Panc1 (cell line): ENCODE measurements around the gene RASSF6. TPM values are rescaled to one million over a fixed set of nuclear protein-coding genes. Genes with fewer than 3 reads are reported as not detected.

Experiments
- ATAC-seq: fragments of 200-7000 bp; cut with Tn5 transposase; 2 replicates; pipeline ENCODE4 v1.9.1; 2020; ENCODE audit warnings: mild to moderate bottlenecking, moderate library complexity
- Bru-seq: library from RNA; stranded (reverse); fragments of 400-500 nt; gene quantifications from one replicate; lab custom pipeline; 2021; lab: Mats Ljungman, UMichigan
- BruChase-seq, 2 experiments: library from RNA; stranded (reverse); fragments of 400-500 nt; gene quantifications; one replicate each; lab custom pipeline; 2021; lab: Mats Ljungman, UMichigan
- BruUV-seq: library from RNA; stranded (reverse); fragments of 400-500 nt; replicated peaks from 2 replicates; lab custom pipeline; 2021; lab: Mats Ljungman, UMichigan
- CTCF ChIA-PET: fragments of 300-600 bp; sonication (Branson Sonifier 250); formaldehyde crosslinking; loops from one replicate; lab custom pipeline; 2022; ENCODE audit warnings: antibody characterized with exemption; lab: Charles Lee
- POLR2A ChIA-PET: fragments of 300-600 bp; sonication (Branson Sonifier 250); formaldehyde crosslinking; loops from one replicate; lab custom pipeline; 2022; ENCODE audit warnings: antibody characterized with exemption; lab: Charles Lee
- DNase-seq: peaks from one replicate; pipeline ENCODE4 v3.0.0-alpha.2; 2010; ENCODE audit warnings: low read depth, low spot score
- H3K27ac ChIP-seq: 2 replicates; pipeline ENCODE4 v1.5.1; 2011; ENCODE audit warnings: mild to moderate bottlenecking, low read length, inconsistent platforms
- H3K27me3 ChIP-seq: fragments of 200-500 bp; sonication (Bioruptor generic); 2 replicates; pipeline ENCODE4 v1.6.0; 2014; ENCODE audit warnings: low read length, inconsistent platforms; ENCODE audit not compliant: control insufficient read depth, insufficient read depth
- H3K36me3 ChIP-seq: fragments of 200-500 bp; sonication (Bioruptor generic); 2 replicates; pipeline ENCODE4 v1.5.1; 2014; ENCODE audit warnings: inconsistent platforms, mild to moderate bottlenecking, low read length, moderate library complexity; ENCODE audit not compliant: control insufficient read depth, insufficient read depth
- H3K4me1 ChIP-seq: 2 replicates; pipeline ENCODE4 v1.5.1; 2011; ENCODE audit warnings: inconsistent platforms, mild to moderate bottlenecking, low read length, moderate library complexity; ENCODE audit not compliant: control insufficient read depth, insufficient read depth
- H3K4me3 ChIP-seq, 2 experiments: 2 replicates each; pipeline ENCODE4 v1.5.1; 2011 to 2012; ENCODE audit warnings: low read depth in 2 of 2, low read length in 2 of 2, mild to moderate bottlenecking in 2 of 2, inconsistent platforms in 1 of 2, moderate library complexity in 1 of 2
- H3K9me3 ChIP-seq: fragments of 200-500 bp; sonication (Bioruptor generic); 2 replicates; pipeline ENCODE4 v1.5.1; 2014; ENCODE audit warnings: low read depth, mild to moderate bottlenecking, inconsistent platforms, low read length, moderate library complexity; ENCODE audit not compliant: control insufficient read depth, insufficient read depth
- CTCF ChIP-seq: fragments of 450-650 bp; IDR thresholded peaks from 2 replicates; pipeline ENCODE4 v1.5.1; 2017; ENCODE audit warnings: mild to moderate bottlenecking
- POLR2AphosphoS5 ChIP-seq: IDR thresholded peaks from 2 replicates; pipeline ENCODE4 v1.6.1; 2012; ENCODE audit warnings: mild to moderate bottlenecking, low read depth, low read length, moderate library complexity
- REST ChIP-seq, 2 experiments: IDR thresholded peaks; 2 replicates each; pipeline ENCODE4 v1.6.1; 2011 to 2012; ENCODE audit warnings: low read depth in 2 of 2, control low read depth in 1 of 2, low read length in 1 of 2, mild to moderate bottlenecking in 1 of 2, moderate library complexity in 1 of 2; ENCODE audit not compliant: insufficient read depth in 1 of 2
- SIN3A ChIP-seq: IDR thresholded peaks from 2 replicates; pipeline ENCODE4 v1.6.1; 2012; ENCODE audit warnings: low read depth, mild to moderate bottlenecking, low read length, moderate library complexity, borderline replicate concordance; ENCODE audit not compliant: insufficient read depth
- TCF7L2 ChIP-seq: IDR thresholded peaks from 2 replicates; pipeline ENCODE4 v1.6.1; 2011; ENCODE audit warnings: mild to moderate bottlenecking, low read depth, low read length, inconsistent platforms
- in situ Hi-C: cut with HindIII; loops from 2 replicates; pipeline ENCODE4 v1.10.0; 2016; ENCODE audit warnings: low sequenced_read_pairs, low pct_unique_long_range_greater_than_20kb
- intact Hi-C: fragments of 100-400 bp; cut with micrococcal nuclease; formaldehyde crosslinking; loops from one replicate; pipeline ENCODE4 v1.10.0; 2022; ENCODE audit not compliant: unreplicated experiment
- long read RNA-seq: library from polyadenylated mRNA; unstranded; transcript quantifications from one replicate; pipeline ENCODE4 v2.0.0, GENCODE V29; 2021; ENCODE audit not compliant: unreplicated experiment
- polyA plus RNA-seq: library from polyadenylated mRNA; unstranded; fragments of >200 nt; gene quantifications from one replicate; pipeline ENCODE4 v1.2.1, GENCODE V29; 2012; ENCODE audit warnings: missing spikeins; ENCODE audit not compliant: insufficient read length
- total RNA-seq: library from RNA; stranded (reverse); gene quantifications from one replicate; pipeline ENCODE4 v1.2.1, GENCODE V29; 2021; ENCODE audit not compliant: unreplicated experiment

RASSF6 gene
- total RNA-seq (0.15 TPM), Bru-seq, nascent RNA (percentile 26 among the genes with signal in this experiment), BruChase-seq, experiment 1, labeled RNA remaining after a 2-hour chase (percentile 24 among the genes with signal in this experiment), BruChase-seq, experiment 2, labeled RNA remaining after a 6-hour chase (percentile 26 among the genes with signal in this experiment)
- 0.05 TPM for polyA plus RNA-seq
- long read RNA-seq, partial matches to known transcripts = 1 of 2 reads
- long read RNA-seq, other reads (novel, unspliced or antisense) = 1 of 2 reads

GRCh38 chr4:73620115-73620792, at the start of gene RASSF6:
TSS of gene RASSF6 (minus strand) at chr4:73620436. CDS start at chr4:73611795, 8,641 bp downstream.
- no peaks in the 10 kb centered on the region for H3K36me3 ChIP-seq
- ChIA-PET CTCF (no interaction called here), POLR2A (no interaction called here)
- ATAC-seq = peak; percentile 93
- TF ChIP-seq REST (IDR thresholded peaks at IDR 0.05; ENCODE audit: insufficient read depth in 1 of 2, low read depth in 2 of 2, low read length in 1 of 2) = no peak
- TF ChIP-seq TCF7L2 = no peak
- TF ChIP-seq CTCF = no peak
- no peak for TF ChIP-seq SIN3A
- no peak for TF ChIP-seq POLR2AphosphoS5
- no peak for DNase-seq
- peak within 1 kb of the TSS; percentile 32 to 57 for H3K4me3 ChIP-seq
- H3K27me3 ChIP-seq = no peaks in the 10 kb centered on the region
- intact Hi-C loops = no loop called here
- H3K27ac ChIP-seq = no peak within 1 kb of the TSS
- in situ Hi-C loops = no loop called here
- H3K4me1 ChIP-seq = no peaks in the 10 kb centered on the region
- no peaks in the 10 kb centered on the region for H3K9me3 ChIP-seq
- no TSS peak for BruUV-seq

GRCh38 chr4:73669410-73670183, 49.4 kb upstream of the RASSF6 start:
- TF ChIP-seq CTCF = no peak
- TF ChIP-seq POLR2AphosphoS5 = no peak
- TF ChIP-seq REST (IDR thresholded peaks at IDR 0.05; ENCODE audit: insufficient read depth in 1 of 2, low read depth in 2 of 2, low read length in 1 of 2) = no peak
- no peak for TF ChIP-seq TCF7L2
- TF ChIP-seq SIN3A = no peak
- no peak for ATAC-seq
- no TSS peak for BruUV-seq
- Histone ChIP-seq H3K27ac (peak overlapping the region; percentile 68; the same call in 1 of the 2 replicates), H3K27me3 (no peaks in the 10 kb centered on the region), H3K9me3 (no peaks in the 10 kb centered on the region), H3K36me3 (no peaks in the 10 kb centered on the region), H3K4me1 (no peaks in the 10 kb centered on the region), H3K4me3 (no peak overlapping the region)
- in situ Hi-C loops (no loop called here), intact Hi-C loops (no loop called here)
- ChIA-PET CTCF (interaction anchor here (0.8 kb wide), 1 partner anchor 249 kb away, joined by 16 read pairs; no protein-coding TSS in a partner anchor), POLR2A (no interaction called here)
- no peak for DNase-seq
